CD14-positive monocyte (primary cell): Measurements from ENCODE around the gene TRUB1. TPM values are rescaled to one million over a fixed set of nuclear protein-coding genes. Genes with fewer than 3 reads are reported as not detected.

Experiments used
- DNase-seq, 3 donors: peaks; one replicate each; pipeline ENCODE4 v3.0.0-alpha.2; 2011 to 2022
- H2AFZ ChIP-seq: 2 replicates; pipeline ENCODE4 v1.6.0; 2012; ENCODE audit warnings: mild to moderate bottlenecking, low read depth, low read length, inconsistent platforms; ENCODE audit not compliant: insufficient read depth, poor library complexity, severe bottlenecking
- H3K27ac ChIP-seq, 2 donors: 1 replicate in 1 of 2; 2 replicates in 1 of 2; pipeline ENCODE4 v1.5.1; 2012 to 2013; ENCODE audit warnings: low read length in 2 of 2, control low read depth in 1 of 2, inconsistent platforms in 1 of 2, low read depth in 1 of 2, mild to moderate bottlenecking in 1 of 2
- H3K27me3 ChIP-seq, 2 donors: one replicate each; pipeline versions ENCODE4 v1.6.0 to v1.6.1; 2011 to 2013; ENCODE audit warnings: low read length in 2 of 2; ENCODE audit not compliant: control insufficient read depth in 2 of 2, insufficient read depth in 2 of 2
- H3K36me3 ChIP-seq, 2 donors: replicated peaks in 1 of 2; 1 replicate in 1 of 2; 2 replicates in 1 of 2; pipeline versions ENCODE4 v1.5.1 to v1.6.1; 2012 to 2013; ENCODE audit warnings: low read length in 2 of 2, control low read depth in 1 of 2, inconsistent platforms in 1 of 2, mild to moderate bottlenecking in 1 of 2; ENCODE audit not compliant: insufficient read depth in 2 of 2, control insufficient read depth in 1 of 2
- H3K4me1 ChIP-seq, 2 donors: 1 replicate in 1 of 2; 2 replicates in 1 of 2; pipeline versions ENCODE4 v1.5.1 to v1.6.1; 2012 to 2013; ENCODE audit warnings: low read length in 2 of 2, control low read depth in 1 of 2, inconsistent platforms in 1 of 2, mild to moderate bottlenecking in 1 of 2, moderate library complexity in 1 of 2; ENCODE audit not compliant: insufficient read depth in 2 of 2, control insufficient read depth in 1 of 2
- H3K4me2 ChIP-seq: replicated peaks from 2 replicates; pipeline ENCODE3; 2012; ENCODE audit warnings: low read length, moderate library complexity, mild to moderate bottlenecking; ENCODE audit not compliant: poor library complexity, severe bottlenecking; ENCODE audit errors: extremely low read depth
- H3K4me3 ChIP-seq, 3 experiments: fragments of 200-600 bp in 1 of 3; sonication (generic) in 1 of 3; replicated peaks in 1 of 3; 1 replicate in 2 of 3; 2 replicates in 1 of 3; pipeline ENCODE4 v1.5.1; 2011 to 2013; ENCODE audit warnings: low read length in 3 of 3, mild to moderate bottlenecking in 3 of 3, control low read depth in 2 of 3, low read depth in 2 of 3, inconsistent platforms in 1 of 3, moderate library complexity in 1 of 3
- H3K79me2 ChIP-seq: 2 replicates; pipeline ENCODE4 v1.6.0; 2012; ENCODE audit warnings: mild to moderate bottlenecking, control low read depth, inconsistent platforms, low read length, moderate library complexity; ENCODE audit not compliant: insufficient read depth
- H3K9ac ChIP-seq: 2 replicates; pipeline ENCODE4 v1.6.0; 2017; ENCODE audit warnings: low read length, mild to moderate bottlenecking; ENCODE audit not compliant: insufficient read depth, poor library complexity, severe bottlenecking
- H3K9me3 ChIP-seq, 2 donors: replicated peaks in 1 of 2; 1 replicate in 1 of 2; 2 replicates in 1 of 2; pipeline versions ENCODE4 v1.5.1 to v1.6.1; 2012 to 2013; ENCODE audit warnings: low read length in 2 of 2, control low read depth in 1 of 2; ENCODE audit not compliant: control insufficient read depth in 1 of 2, insufficient read depth in 1 of 2
- H4K20me1 ChIP-seq: 2 replicates; pipeline ENCODE4 v1.6.0; 2012; ENCODE audit warnings: mild to moderate bottlenecking, low read length, control low read depth, moderate library complexity; ENCODE audit not compliant: insufficient read depth
- H3K27ac Mint-ChIP-seq, 7 donors: one replicate each; pipeline ENCODE4 v1.8.0; 2020; ENCODE audit warnings: mild to moderate bottlenecking in 7 of 7, mixed read lengths in 7 of 7, moderate library complexity in 6 of 7, inconsistent platforms in 2 of 7
- H3K27me3 Mint-ChIP-seq, 3 donors: one replicate each; pipeline ENCODE4 v1.8.0; 2021 to 2022; ENCODE audit warnings: low read depth in 3 of 3, mild to moderate bottlenecking in 3 of 3, mixed read lengths in 3 of 3, moderate library complexity in 3 of 3, inconsistent platforms in 1 of 3
- H3K36me3 Mint-ChIP-seq, 2 donors: one replicate each; pipeline ENCODE4 v1.8.0; 2020; ENCODE audit warnings: mixed read lengths in 2 of 2, inconsistent platforms in 1 of 2, mild to moderate bottlenecking in 1 of 2
- H3K4me1 Mint-ChIP-seq: one replicate; pipeline ENCODE4 v1.8.0; 2020; ENCODE audit warnings: mild to moderate bottlenecking, mixed read lengths
- H3K4me3 Mint-ChIP-seq, 2 donors: one replicate each; pipeline ENCODE4 v1.8.0; 2020; ENCODE audit warnings: mild to moderate bottlenecking in 2 of 2, mixed read lengths in 2 of 2, moderate library complexity in 1 of 2
- H3K9me3 Mint-ChIP-seq, 7 donors: one replicate each; pipeline ENCODE4 v1.8.0; 2020 to 2022; ENCODE audit warnings: mixed read lengths in 7 of 7, mild to moderate bottlenecking in 6 of 7, moderate library complexity in 6 of 7, inconsistent platforms in 2 of 7
- CTCF ChIP-seq: fragments of 200-600 bp; IDR thresholded peaks from one replicate; pipeline ENCODE4 v1.8.0; 2022; ENCODE audit warnings: antibody characterized with exemption, mild to moderate bottlenecking
- WGBS: methylation state at CpG from one replicate; pipeline ENCODE4 v1.1.5; 2013; ENCODE audit warnings: missing lambda C conversion rate; ENCODE audit not compliant: insufficient coverage; 5-methylcytosine and 5-hydroxymethylcytosine counted together
- intact Hi-C, 2 donors: fragments of 100-400 bp; cut with micrococcal nuclease; formaldehyde crosslinking; loops; one replicate each; pipeline versions ENCODE4 v1.15.0 to v1.15.1; 2023
- polyA plus RNA-seq, 3 donors: library from polyadenylated mRNA; depleted of rRNA in 1 of 3; unstranded in 2 of 3; stranded (reverse) in 1 of 3; fragments of 300-500 nt in 2 of 3; fragments of >200 nt in 1 of 3; fragmentation: Illumina TruSeq in 2 of 3; gene quantifications; 1 replicate in 2 of 3; 2 replicates in 1 of 3; pipeline ENCODE4 v1.2.3, GENCODE V29; 2012 to 2021

Gene TRUB1
- polyA plus RNA-seq, 3 donors = 3.0 to 5.0 (median 3.3) TPM

- Histone ChIP-seq H4K20me1 (no peaks in the 10 kb centered on the region), H3K27ac (no peak overlapping the region), H3K36me3 (no peaks in the 10 kb centered on the region), H3K4me3 (no peak overlapping the region), H2AFZ (no peak overlapping the region), H3K9ac (no peak overlapping the region), H3K79me2 (no peaks in the 10 kb centered on the region), H3K27me3 (no peaks in the 10 kb centered on the region), H3K4me1 (no peaks in the 10 kb centered on the region), H3K9me3 (no peaks in the 10 kb centered on the region), H3K4me2 (no peak overlapping the region)
- intact Hi-C loops = no loop called here
- no peak for TF ChIP-seq CTCF
- no peaks in the 10 kb centered on the region for H3K4me1 Mint-ChIP-seq
- H3K27ac Mint-ChIP-seq = no peak overlapping the region
- no peaks in the 10 kb centered on the region for H3K36me3 Mint-ChIP-seq
- no peak for DNase-seq
- no peak overlapping the region for H3K4me3 Mint-ChIP-seq
- WGBS = 91% methylated on average over 5 of the region's 10 CpGs
- peaks cover 0 to 5% (median 0%) of the 10 kb centered on the region in 3 donors for H3K27me3 Mint-ChIP-seq
- no peaks in the 10 kb centered on the region for H3K9me3 Mint-ChIP-seq
Observed at GRCh38 chr10:114916653-114917052, 21.3 kb upstream of the TRUB1 start.

GRCh38 chr10:114917459-114917858 lies 20.5 kb upstream of the TRUB1 start:
- H2AFZ ChIP-seq = no peak overlapping the region
- Mint-ChIP-seq H3K27me3 (peaks cover 0 to 5% (median 0%) of the 10 kb centered on the region in 3 donors), H3K4me1 (no peaks in the 10 kb centered on the region), H3K27ac (no peak overlapping the region), H3K4me3 (no peak overlapping the region), H3K9me3 (no peaks in the 10 kb centered on the region), H3K36me3 (no peaks in the 10 kb centered on the region)
- H4K20me1 ChIP-seq = no peaks in the 10 kb centered on the region
- H3K36me3 ChIP-seq = no peaks in the 10 kb centered on the region
- H3K9me3 ChIP-seq = no peaks in the 10 kb centered on the region
- H3K79me2 ChIP-seq = no peaks in the 10 kb centered on the region
- H3K27ac ChIP-seq = no peak overlapping the region
- H3K27me3 ChIP-seq = no peaks in the 10 kb centered on the region
- no peaks in the 10 kb centered on the region for H3K4me1 ChIP-seq
- H3K4me3 ChIP-seq = no peak overlapping the region
- no peak for TF ChIP-seq CTCF
- no peak overlapping the region for H3K4me2 ChIP-seq
- intact Hi-C loops = no loop called here
- H3K9ac ChIP-seq = no peak overlapping the region
- DNase-seq = no peak
- WGBS = 100% methylated on average over 1 of the region's 1 CpG
